OCI-LY7 (cell line): ENCODE results near the gene PARP14.

Experiments
- CTCF ChIP-seq: fragments of 200-600 bp; sonication (generic); conservative IDR thresholded peaks from 2 replicates; pipeline ENCODE4 v1.5.1; 2014; ENCODE audit warnings: mild to moderate bottlenecking, antibody characterized with exemption, low read length, moderate library complexity, mixed read lengths
- EZH2phosphoT487 ChIP-seq: fragments of 200-600 bp; sonication (generic); IDR thresholded peaks from 2 replicates; pipeline ENCODE4 v1.6.1; 2018; ENCODE audit warnings: low read depth, borderline replicate concordance, mild to moderate bottlenecking, mixed run types, antibody characterized with exemption, low read length, moderate library complexity, mixed read lengths

- TF ChIP-seq CTCF (no peak), EZH2phosphoT487 (no peak)
These were observed 9.1 kb upstream of the PARP14 start for GRCh38 chr3:122671553-122671952.
